B cell (primary cell): ENCODE data around the gene RERG. TPM values are rescaled to one million over a fixed set of nuclear protein-coding genes. Genes with fewer than 3 reads are reported as not detected.

Experiments used
- ATAC-seq: fragments of 200-7000 bp; cut with Tn5 transposase; one replicate; pipeline ENCODE4 v1.10.0; 2021; ENCODE audit warnings: low read depth, mild to moderate bottlenecking, moderate number of reproducible peaks, moderate library complexity
- CTCF ChIA-PET: fragments of 350-600 bp; sonication (Branson Sonifier 250); formaldehyde crosslinking; loops from one replicate; lab custom pipeline; 2021; ENCODE audit warnings: antibody characterized with exemption, inconsistent platforms; lab: Charles Lee
- POLR2A ChIA-PET: fragments of 350-600 bp; sonication (Branson Sonifier 250); formaldehyde crosslinking; loops from one replicate; lab custom pipeline; 2021; ENCODE audit warnings: antibody characterized with exemption; lab: Charles Lee
- DNase-seq: peaks from one replicate; pipeline ENCODE4 v3.0.0; 2013
- H2AFZ ChIP-seq: 2 replicates; pipeline ENCODE4 v1.6.1; 2012; ENCODE audit warnings: mild to moderate bottlenecking, low read depth, low read length; ENCODE audit not compliant: insufficient read depth, poor library complexity, severe bottlenecking
- H3K27ac ChIP-seq, 2 donors: 1 replicate in 1 of 2; 2 replicates in 1 of 2; pipeline ENCODE4 v1.5.1; 2012 to 2013; ENCODE audit warnings: low read length in 2 of 2, mild to moderate bottlenecking in 2 of 2, moderate library complexity in 1 of 2
- H3K27me3 ChIP-seq, 4 experiments: fragments of 200-600 bp in 1 of 4; sonication (generic) in 1 of 4; replicated peaks in 1 of 4; 1 replicate in 2 of 4; 2 replicates in 2 of 4; pipeline versions ENCODE4 v1.6.1 to v1.7.0; 2013 to 2016; ENCODE audit warnings: low read length in 3 of 4, mild to moderate bottlenecking in 2 of 4, mixed read lengths in 1 of 4, moderate library complexity in 1 of 4; ENCODE audit not compliant: insufficient read depth in 4 of 4, control insufficient read depth in 3 of 4; ENCODE audit errors: control extremely low read depth in 1 of 4
- H3K36me3 ChIP-seq, 2 experiments: replicated peaks in 1 of 2; 1 replicate in 1 of 2; 2 replicates in 1 of 2; pipeline versions ENCODE4 v1.6.1 to v1.7.1; 2013; ENCODE audit warnings: low read length in 1 of 2; ENCODE audit not compliant: insufficient read depth in 2 of 2, control insufficient read depth in 1 of 2; ENCODE audit errors: control extremely low read depth in 1 of 2, extremely low read depth in 1 of 2
- H3K4me1 ChIP-seq, 2 donors: fragments of 200-600 bp in 1 of 2; sonication (generic) in 1 of 2; 1 replicate in 1 of 2; 2 replicates in 1 of 2; pipeline versions ENCODE4 v1.5.1 to v1.6.1; 2013 to 2017; ENCODE audit warnings: low read length in 2 of 2; ENCODE audit not compliant: control insufficient read depth in 2 of 2, insufficient read depth in 2 of 2
- H3K4me2 ChIP-seq: replicated peaks from 2 replicates; pipeline ENCODE3; 2012; ENCODE audit warnings: mild to moderate bottlenecking, low read depth, low read length; ENCODE audit not compliant: poor library complexity, severe bottlenecking
- H3K4me3 ChIP-seq, 5 experiments: fragments of 200-600 bp in 1 of 5; sonication (generic) in 1 of 5; 1 replicate in 3 of 5; 2 replicates in 2 of 5; pipeline versions ENCODE4 v1.5.1 to v1.7.0; 2011 to 2016; ENCODE audit warnings: low read length in 4 of 5, mild to moderate bottlenecking in 4 of 5, low read depth in 2 of 5, control low read depth in 1 of 5, moderate library complexity in 1 of 5; ENCODE audit not compliant: insufficient read depth in 1 of 5; ENCODE audit errors: control extremely low read depth in 1 of 5, extremely low read depth in 1 of 5
- H3K79me2 ChIP-seq: fragments of 200-600 bp; sonication (generic); one replicate; pipeline ENCODE4 v1.6.0; 2016; ENCODE audit warnings: low read length; ENCODE audit not compliant: control insufficient read depth, insufficient read depth
- H3K9ac ChIP-seq: fragments of 200-600 bp; sonication (generic); 2 replicates; pipeline ENCODE4 v1.6.1; 2017; ENCODE audit warnings: mild to moderate bottlenecking, low read length, moderate library complexity
- H3K9me3 ChIP-seq, 3 donors: one replicate each; pipeline versions ENCODE4 v1.6.1 to v1.7.1; 2013; ENCODE audit warnings: low read length in 2 of 3; ENCODE audit not compliant: control insufficient read depth in 2 of 3, insufficient read depth in 1 of 3; ENCODE audit errors: control extremely low read depth in 1 of 3
- H4K20me1 ChIP-seq: 2 replicates; pipeline ENCODE4 v1.6.0; 2012; ENCODE audit warnings: mild to moderate bottlenecking, low read length; ENCODE audit not compliant: insufficient read depth, control insufficient read depth, poor library complexity, severe bottlenecking
- H3K27ac Mint-ChIP-seq: one replicate; pipeline ENCODE4 v1.8.0; 2021; ENCODE audit warnings: mixed read lengths
- H3K27me3 Mint-ChIP-seq: one replicate; pipeline ENCODE4 v1.8.0; 2021; ENCODE audit warnings: mixed read lengths
- H3K4me1 Mint-ChIP-seq: one replicate; pipeline ENCODE4 v1.8.0; 2021; ENCODE audit warnings: mixed read lengths
- H3K4me3 Mint-ChIP-seq: one replicate; pipeline ENCODE4 v1.8.0; 2021; ENCODE audit warnings: mixed read lengths
- H3K9me3 Mint-ChIP-seq: one replicate; pipeline ENCODE4 v1.8.0; 2022; ENCODE audit warnings: mixed read lengths; ENCODE audit not compliant: insufficient read depth
- CTCF ChIP-seq: fragments of 200-600 bp; IDR thresholded peaks from one replicate; pipeline ENCODE4 v1.8.0; 2022; ENCODE audit warnings: antibody characterized with exemption, mild to moderate bottlenecking
- EZH2 ChIP-seq: IDR thresholded peaks from 2 replicates; pipeline ENCODE4 v1.6.1; 2012; ENCODE audit warnings: borderline replicate concordance, low read depth, mild to moderate bottlenecking, moderate library complexity, low read length; ENCODE audit not compliant: insufficient read depth, poor library complexity, severe bottlenecking
- WGBS: methylation state at CpG from one replicate; pipeline ENCODE4 v1.1.5; 2013; ENCODE audit warnings: missing lambda C conversion rate; ENCODE audit not compliant: insufficient coverage; 5-methylcytosine and 5-hydroxymethylcytosine counted together
- intact Hi-C: fragments of 100-400 bp; cut with micrococcal nuclease; formaldehyde crosslinking; loops from one replicate; pipeline ENCODE4 v1.10.0; 2022
- polyA plus RNA-seq: library from polyadenylated mRNA; depleted of rRNA; stranded (reverse); fragments of >200 nt; gene quantifications from 2 replicates; pipeline ENCODE4 v1.2.3, GENCODE V29; 2012
- total RNA-seq, 2 donors: library from RNA; stranded (reverse); fragments of 120-200 nt in 1 of 2; gene quantifications; 1 replicate in 1 of 2; 2 replicates in 1 of 2; pipeline versions ENCODE4 v1.2.3 to v1.2.4, GENCODE V29; 2013 to 2022

RERG gene
- total and polyA plus RNA-seq, 2 donors (not counting 1 experiment from before 2014, with no cell fraction given): not detected

- WGBS: 100% methylated on average over 2 of the region's 2 CpGs
- H3K4me2 ChIP-seq: no peak overlapping the region
- H3K9me3 Mint-ChIP-seq: no peaks in the 10 kb centered on the region
- no peak overlapping the region for H3K9ac ChIP-seq
- no peaks in the 10 kb centered on the region for H3K9me3 ChIP-seq
- H3K4me1 Mint-ChIP-seq: no peaks in the 10 kb centered on the region
- ChIA-PET POLR2A (no interaction called here), CTCF (no interaction called here)
- H3K27me3 Mint-ChIP-seq: no peaks in the 10 kb centered on the region
- no peak overlapping the region for H3K4me3 Mint-ChIP-seq
- H3K4me1 ChIP-seq: no peaks in the 10 kb centered on the region
- H3K79me2 ChIP-seq: no peaks in the 10 kb centered on the region
- no peak overlapping the region for H3K27ac Mint-ChIP-seq
- no peak overlapping the region for H2AFZ ChIP-seq
- no peaks in the 10 kb centered on the region for H4K20me1 ChIP-seq
- no peaks in the 10 kb centered on the region for H3K36me3 ChIP-seq
- ATAC-seq (no peak), DNase-seq (no peak)
- no peak overlapping the region for H3K27ac ChIP-seq
- intact Hi-C loops: no loop called here
- no peak overlapping the region for H3K4me3 ChIP-seq
- H3K27me3 ChIP-seq: no peaks in the 10 kb centered on the region
- TF ChIP-seq CTCF (no peak), EZH2 (no peak)
These were observed 20.6 kb downstream of the RERG start for GRCh38 chr12:15200641-15201040.

- no peaks in the 10 kb centered on the region for H3K9me3 Mint-ChIP-seq
- Histone ChIP-seq H3K79me2 (no peaks in the 10 kb centered on the region), H3K4me2 (no peak overlapping the region), H4K20me1 (no peaks in the 10 kb centered on the region), H3K27ac (no peak overlapping the region), H3K9me3 (no peaks in the 10 kb centered on the region), H3K27me3 (no peaks in the 10 kb centered on the region), H2AFZ (no peak overlapping the region), H3K36me3 (no peaks in the 10 kb centered on the region), H3K9ac (no peak overlapping the region), H3K4me3 (no peak overlapping the region), H3K4me1 (no peaks in the 10 kb centered on the region)
- CTCF ChIA-PET: no interaction called here
- POLR2A ChIA-PET: no interaction called here
- intact Hi-C loops: no loop called here
- no peak overlapping the region for H3K4me3 Mint-ChIP-seq
- DNase-seq: no peak
- TF ChIP-seq EZH2: no peak
- TF ChIP-seq CTCF: no peak
- no peak overlapping the region for H3K27ac Mint-ChIP-seq
- ATAC-seq: no peak
- no peaks in the 10 kb centered on the region for H3K27me3 Mint-ChIP-seq
- no peaks in the 10 kb centered on the region for H3K4me1 Mint-ChIP-seq
- no CpG with 5 or more reads among the region's 2 CpGs for WGBS
These were observed 21.3 kb downstream of the RERG start for GRCh38 chr12:15199930-15200329.
